GM18526 (cell line): ENCODE measurements around the gene ADGRA1.

Source experiments
- POLR2A ChIP-seq: IDR thresholded peaks from 3 replicates; pipeline ENCODE4 v1.6.1; 2011; ENCODE audit not compliant: insufficient read length; ENCODE audit errors: extremely low read depth

The ADGRA1 gene

DNA sequence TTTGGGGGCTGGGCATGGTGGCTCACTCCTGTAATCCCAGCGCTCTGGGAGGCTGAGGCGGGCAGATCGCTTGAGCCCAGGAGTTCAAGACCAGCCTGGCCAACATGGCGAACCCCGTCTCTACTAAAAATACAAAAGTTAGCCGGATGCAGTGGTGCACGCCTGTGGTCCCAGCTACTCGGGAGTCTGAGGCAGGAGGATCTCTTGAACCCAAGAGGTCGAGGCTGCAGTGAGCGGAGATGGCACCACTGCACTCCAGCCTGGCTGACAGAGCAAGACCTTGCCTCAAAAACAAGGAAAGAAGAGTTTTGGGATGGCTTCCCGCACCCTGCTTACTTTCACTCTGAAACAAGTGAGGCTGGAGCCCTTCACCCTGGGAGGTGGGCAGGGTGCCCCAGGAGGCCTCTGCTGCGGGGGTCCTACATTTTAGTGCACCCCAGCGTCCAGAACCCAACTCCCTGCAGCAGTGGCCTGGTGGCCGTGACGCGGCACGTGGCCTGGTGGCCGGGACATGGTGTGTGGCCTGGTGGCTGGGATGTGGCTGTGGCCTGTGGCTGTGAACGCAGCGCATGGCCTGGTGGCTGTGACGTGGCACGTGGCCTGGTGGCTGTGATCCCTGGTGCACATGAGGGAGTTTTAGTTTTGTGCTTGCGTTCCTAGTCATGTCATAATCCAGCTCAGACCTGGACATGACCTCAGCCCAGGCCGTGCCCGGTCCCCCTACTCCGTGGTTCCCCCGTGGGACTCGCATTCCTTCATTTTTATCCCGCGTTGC lies 81.6 kb downstream of the ADGRA1 start:
- TF ChIP-seq POLR2A, result no peak

- no peak for TF ChIP-seq POLR2A
Measured at GRCh38 chr10:133170092-133170491, 82.4 kb downstream of the ADGRA1 start.

- no peak for TF ChIP-seq POLR2A
Measured at GRCh38 chr10:133173860-133174640, 86.3 kb downstream of the ADGRA1 start.

DNA sequence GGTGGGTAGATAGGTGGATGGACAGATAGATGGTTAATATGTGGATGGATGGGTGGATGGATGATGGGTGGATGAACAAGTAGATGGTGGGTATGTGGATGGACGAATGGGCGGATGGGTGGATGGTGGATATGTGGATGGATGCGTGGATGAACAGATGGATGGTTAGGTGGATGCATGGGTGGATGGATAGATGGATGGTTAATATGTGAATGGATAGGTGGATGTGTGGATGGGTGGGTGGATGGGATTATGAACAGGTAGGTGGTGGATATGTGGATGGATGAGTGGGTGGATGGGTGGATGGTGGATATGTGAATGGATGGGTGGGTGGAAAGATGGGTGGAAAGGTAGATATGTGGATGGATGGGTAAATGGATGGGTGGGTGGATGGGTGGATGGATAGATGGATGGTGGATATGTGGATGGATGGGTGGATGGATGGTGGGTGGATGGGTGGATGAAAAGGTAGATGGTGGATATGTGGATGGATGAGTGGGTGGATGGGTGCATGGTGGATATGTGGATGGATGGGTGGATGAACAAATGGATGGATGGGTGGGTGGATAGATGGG lies 87.1 kb downstream of the ADGRA1 start:
- no peak for TF ChIP-seq POLR2A

- no peak for TF ChIP-seq POLR2A
Measured at GRCh38 chr10:133176546-133176945, 88.8 kb downstream of the ADGRA1 start.

- TF ChIP-seq POLR2A, result no peak
Measured at GRCh38 chr10:133177380-133178157, 89.8 kb downstream of the ADGRA1 start.

- TF ChIP-seq POLR2A, result no peak
Measured at GRCh38 chr10:133178357-133179127, 90.8 kb downstream of the ADGRA1 start.

- TF ChIP-seq POLR2A, result no peak
Measured at GRCh38 chr10:133179128-133179520, 91.4 kb downstream of the ADGRA1 start.

- no peak for TF ChIP-seq POLR2A
Measured at GRCh38 chr10:133179651-133180050, 91.9 kb downstream of the ADGRA1 start.

- no peak for TF ChIP-seq POLR2A
Measured at GRCh38 chr10:133180192-133180964, 92.7 kb downstream of the ADGRA1 start.

DNA sequence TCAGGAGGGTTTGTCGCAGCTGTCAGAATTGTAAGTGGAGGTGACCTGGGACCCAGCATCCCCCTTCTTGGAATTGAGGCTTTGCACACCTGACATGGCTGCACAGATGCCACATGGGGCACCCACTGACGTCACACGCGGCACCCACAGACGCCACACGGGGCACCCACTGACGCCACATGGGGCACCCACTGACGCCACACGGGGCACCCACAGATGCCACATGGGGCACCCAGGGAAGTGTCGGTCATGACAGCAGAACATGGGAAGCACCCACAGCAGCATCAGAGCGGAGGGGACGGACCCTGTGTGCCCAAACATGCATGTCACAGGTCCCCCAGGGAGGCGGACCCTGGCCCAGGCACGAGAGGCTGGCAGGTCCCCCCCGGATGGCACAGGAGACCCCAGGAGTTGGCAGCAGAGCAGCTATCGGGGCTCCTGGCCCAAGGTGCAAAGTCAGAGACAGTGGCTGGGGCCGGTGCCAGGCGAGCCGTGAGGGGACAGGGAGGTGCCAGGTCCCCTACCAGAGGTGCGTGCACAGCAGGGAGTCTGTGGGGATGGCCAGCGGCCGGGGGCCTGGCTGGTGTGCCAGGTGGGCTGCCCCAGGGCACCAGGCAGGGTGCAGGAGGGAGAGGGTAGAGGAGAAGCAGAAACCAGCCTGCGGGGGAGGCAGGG lies 93.4 kb downstream of the ADGRA1 start:
- TF ChIP-seq POLR2A, result no peak
